K562 (cell line): ENCODE measurements around the gene GPR37L1. TPM values are rescaled to one million over a fixed set of nuclear protein-coding genes. Genes with fewer than 3 reads are reported as not detected.

Source experiments
- ATAC-seq: fragments of 200-7000 bp; cut with Tn5 transposase; 3 replicates; pipeline ENCODE4 v1.9.1; 2020; ENCODE audit warnings: moderate library complexity
- BruUV-seq: library from RNA; stranded (reverse); fragments of 400-500 nt; replicated peaks from 2 replicates; lab custom pipeline; 2021; lab: Mats Ljungman, UMichigan
- CTCF ChIA-PET: fragments of 300-600 bp; formaldehyde crosslinking; extraction: SDS; loops from one replicate; lab custom pipeline; 2021; ENCODE audit warnings: low intra/inter-chr PET ratio; lab: Yijun Ruan, JAX
- POLR2A ChIA-PET: fragments of 300-600, 350-650 bp; sonication (Branson Sonifier 250); formaldehyde crosslinking; extraction: SDS; loops from one replicate; lab custom pipeline; 2021; ENCODE audit warnings: antibody characterized with exemption, inconsistent platforms; lab: Yijun Ruan, JAX
- DNase-seq, 4 experiments: peaks; one replicate each; pipeline versions ENCODE4 v3.0.0 to v3.0.0-alpha.2; 2011 to 2018; ENCODE audit warnings: low spot score in 3 of 4, mixed read lengths in 3 of 4; ENCODE audit errors: extremely low read depth in 1 of 4
- FAIRE-seq: peaks from 2 replicates; lab custom pipeline; 2011; peaks lifted over from hg19 to GRCh38; lab: Jason Lieb, UNC
- H2AFZ ChIP-seq: 2 replicates; pipeline ENCODE4 v1.6.0; 2011; ENCODE audit warnings: low read depth, low read length, control low read depth, inconsistent platforms
- H3K27ac ChIP-seq: fragments of 200-600 bp; 3 replicates; pipeline ENCODE4 v1.8.0; 2011; ENCODE audit warnings: low read depth, mild to moderate bottlenecking, control low read depth, inconsistent platforms, low read length, moderate library complexity, mixed read lengths; ENCODE audit errors: extremely low read depth
- H3K27me3 ChIP-seq, 2 experiments: fragments of 300-600 bp in 1 of 2; 2 replicates in 1 of 2; 3 replicates in 1 of 2; pipeline versions ENCODE4 v1.6.0 to v1.8.0; 2011; ENCODE audit warnings: inconsistent platforms in 2 of 2, low read length in 2 of 2, mild to moderate bottlenecking in 1 of 2, mixed read lengths in 1 of 2, moderate library complexity in 1 of 2; ENCODE audit not compliant: control insufficient read depth in 2 of 2, insufficient read depth in 2 of 2
- H3K36me3 ChIP-seq: fragments of 300-600 bp; 3 replicates; pipeline ENCODE4 v1.8.0; 2011; ENCODE audit warnings: mild to moderate bottlenecking, low read length, inconsistent platforms; ENCODE audit not compliant: control insufficient read depth, insufficient read depth
- H3K4me1 ChIP-seq, 2 experiments: fragments of 200-600 bp in 1 of 2; replicated peaks in 1 of 2; 2 replicates in 1 of 2; 3 replicates in 1 of 2; pipeline versions ENCODE4 v1.5.1 to v1.8.0; 2011; ENCODE audit warnings: inconsistent platforms in 2 of 2, low read length in 2 of 2, mild to moderate bottlenecking in 1 of 2, mixed read lengths in 1 of 2, moderate library complexity in 1 of 2; ENCODE audit not compliant: control insufficient read depth in 2 of 2, insufficient read depth in 2 of 2
- H3K4me2 ChIP-seq: 2 replicates; pipeline ENCODE4 v1.6.1; 2011; ENCODE audit warnings: low read length, control low read depth, inconsistent platforms, mixed read lengths; ENCODE audit not compliant: insufficient read depth
- H3K4me3 ChIP-seq: fragments of 200-600 bp; sonication (generic), shearing (Covaris generic); 2 replicates; pipeline ENCODE4 v1.5.1; 2016; ENCODE audit warnings: control low read depth, inconsistent platforms
- H3K79me2 ChIP-seq: fragments of 200-600 bp; 3 replicates; pipeline ENCODE4 v1.8.0; 2011; ENCODE audit warnings: low read length, inconsistent platforms; ENCODE audit not compliant: control insufficient read depth, insufficient read depth
- H3K9ac ChIP-seq, 2 experiments: 2 replicates each; pipeline versions ENCODE4 v1.6.0 to v1.6.1; 2011; ENCODE audit warnings: low read depth in 2 of 2, low read length in 2 of 2, control low read depth in 1 of 2, inconsistent platforms in 1 of 2, mild to moderate bottlenecking in 1 of 2, mixed read lengths in 1 of 2; ENCODE audit not compliant: insufficient read depth in 1 of 2
- H3K9me1 ChIP-seq: one replicate; pipeline ENCODE4 v1.6.0; 2011; ENCODE audit warnings: inconsistent platforms, mild to moderate bottlenecking, low read length, moderate library complexity; ENCODE audit not compliant: control insufficient read depth, insufficient read depth
- H3K9me3 ChIP-seq: replicated peaks from 2 replicates; pipeline ENCODE4 v1.5.1; 2011; ENCODE audit warnings: low read depth, low read length, inconsistent platforms; ENCODE audit not compliant: control insufficient read depth, insufficient read depth
- H4K20me1 ChIP-seq: replicated peaks from 2 replicates; pipeline ENCODE4 v1.6.1; 2011; ENCODE audit warnings: low read length, inconsistent platforms, mixed read lengths; ENCODE audit not compliant: control insufficient read depth, insufficient read depth
- HMG20B ChIP-seq: fragments of 250-450 bp; sonication (Bioruptor Pico); IDR thresholded peaks from 2 replicates; pipeline ENCODE4 v1.5.0; 2021; ENCODE audit warnings: mild to moderate bottlenecking
- KAT2B ChIP-seq: IDR thresholded peaks from one replicate; pipeline ENCODE4 v1.6.1; 2012; ENCODE audit warnings: low read depth, mild to moderate bottlenecking, control low read depth, inconsistent platforms, low read length, moderate library complexity
- MYNN ChIP-seq, 2 experiments: sonication (generic); formaldehyde crosslinking in 1 of 2; IDR thresholded peaks; 2 replicates each; pipeline versions ENCODE4 v1.5.0 to v1.6.1; 2016 to 2020; ENCODE audit warnings: antibody characterized with exemption in 1 of 2, missing genetic modification reagents in 1 of 2
- NFIC ChIP-seq: fragments of 450-650 bp; IDR thresholded peaks from 2 replicates; pipeline ENCODE4 v1.6.1; 2017; ENCODE audit warnings: mild to moderate bottlenecking, inconsistent platforms
- PML ChIP-seq: IDR thresholded peaks from 2 replicates; pipeline ENCODE4 v1.6.1; 2012; ENCODE audit warnings: low read length, inconsistent platforms
- POLR2G ChIP-seq: fragments of 200-400 bp; formaldehyde crosslinking; IDR thresholded peaks from 2 replicates; pipeline ENCODE4 v1.6.1; 2017; ENCODE audit warnings: low read depth, mild to moderate bottlenecking, antibody characterized with exemption, low read length, moderate library complexity
- RBFOX2 ChIP-seq: fragments of 200-400 bp; formaldehyde crosslinking; IDR thresholded peaks from 2 replicates; pipeline ENCODE4 v1.6.1; 2017; ENCODE audit warnings: low read depth, mild to moderate bottlenecking, low read length, moderate library complexity
- RBM39 ChIP-seq: fragments of 200-400 bp; formaldehyde crosslinking; optimal IDR thresholded peaks from 2 replicates; pipeline ENCODE3; 2018; ENCODE audit warnings: low read depth, low read length
- WGBS: fragments of 100-300 bp; shearing (Covaris generic); methylation state at CpG from one replicate; pipeline ENCODE4 v1.1.6; 2016; ENCODE audit warnings: low coverage, mixed read lengths; ENCODE audit not compliant: insufficient coverage; ENCODE audit errors: missing lambda C conversion rate; 5-methylcytosine and 5-hydroxymethylcytosine counted together
- in situ Hi-C: fragments of 300-500 bp; cut with MboI; formaldehyde crosslinking; loops from 4 replicates; pipeline ENCODE4 v1.15.0; 2018; ENCODE audit warnings: inconsistent platforms, mixed read lengths
- intact Hi-C: fragments of 100-400 bp; cut with micrococcal nuclease; formaldehyde crosslinking; loops from 2 replicates; pipeline ENCODE4 v1.14.2; 2022
- polyA plus RNA-seq, 8 experiments: library from polyadenylated mRNA; depleted of rRNA in 4 of 8; stranded (reverse) in 5 of 8; unstranded in 3 of 8; fragments of >200 nt; fragmentation: Nextera tagmentation in 2 of 8; fragmentation: Illumina TruSeq in 1 of 8; extraction: Ambion mirVana in 2 of 8; extraction: Trizol in 1 of 8; gene quantifications; 2 replicates each; pipeline versions ENCODE4 v1.2.1 to v1.2.3, GENCODE V29; 2011 to 2014; ENCODE audit warnings: inconsistent platforms in 1 of 8, missing spikeins in 1 of 8
- total RNA-seq, 7 experiments: library from RNA; depleted of rRNA in 6 of 7; stranded (reverse); fragments of >200 nt in 6 of 7; fragmentation: Illumina TruSeq in 2 of 7; extraction: Trizol in 2 of 7; gene quantifications; 2 replicates each; pipeline versions ENCODE4 v1.2.1 to v1.2.3, GENCODE V29; 2011 to 2021; ENCODE audit warnings: low replicate concordance in 1 of 7
- TF ChIP-seq, protein P1 (sequence below), 2 experiments: fragments of 250-450 bp in 1 of 2; fragments of 450-650 bp in 1 of 2; sonication (Bioruptor Pico) in 1 of 2; IDR thresholded peaks; 2 replicates each; pipeline versions ENCODE4 v1.6.1 to v1.8.0; 2016 to 2021; ENCODE audit warnings: mild to moderate bottlenecking in 2 of 2, moderate library complexity in 2 of 2, missing compliant biosample characterization in 1 of 2, missing genetic modification characterization in 1 of 2
- TF ChIP-seq, protein P2 (sequence below): fragments of 250-450 bp; sonication (Bioruptor Pico); IDR thresholded peaks from 2 replicates; pipeline ENCODE4 v1.5.0; 2020; ENCODE audit warnings: mild to moderate bottlenecking

Gene GPR37L1
- total and polyA plus RNA-seq, 9 of the 15 experiments (the other 6 are each of a cell fraction or from before 2014, with no cell fraction given), result not detected

DNA sequence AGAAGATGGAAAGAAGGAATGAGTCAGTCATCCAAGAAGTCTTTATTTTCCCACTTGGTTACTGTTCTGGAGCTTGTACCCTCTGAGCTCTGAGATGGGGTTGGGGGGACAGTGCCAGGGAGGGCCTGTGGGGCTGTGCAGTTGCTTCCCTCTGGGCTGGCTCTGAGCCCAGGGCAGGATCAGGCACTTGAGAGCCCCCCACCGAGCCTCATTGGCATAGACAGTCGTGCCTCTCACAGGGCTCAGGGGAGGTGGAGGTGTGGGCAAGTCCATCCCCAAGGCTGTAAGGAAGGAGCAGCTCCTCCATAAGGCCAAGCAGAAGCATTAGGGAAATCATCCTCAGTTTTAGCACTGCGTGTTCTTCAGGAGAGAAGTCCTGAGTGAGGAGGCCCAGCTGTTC is 24.3 kb downstream of the GPR37L1 start:
- CTCF ChIA-PET, result no interaction called here

More for the DNA sequence above, 24.3 kb downstream of the GPR37L1 start:
- BruUV-seq, result no TSS peak
- H3K27ac ChIP-seq, result no peak overlapping the region
- TF ChIP-seq, protein P1, sequence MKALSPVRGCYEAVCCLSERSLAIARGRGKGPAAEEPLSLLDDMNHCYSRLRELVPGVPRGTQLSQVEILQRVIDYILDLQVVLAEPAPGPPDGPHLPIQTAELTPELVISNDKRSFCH (CRISPR knock-in tag; IDR thresholded peaks at IDR 0.05), result no peak
- TF ChIP-seq, protein P1 (tag; IDR thresholded peaks at IDR 0.05), result no peak
- TF ChIP-seq, protein P2, sequence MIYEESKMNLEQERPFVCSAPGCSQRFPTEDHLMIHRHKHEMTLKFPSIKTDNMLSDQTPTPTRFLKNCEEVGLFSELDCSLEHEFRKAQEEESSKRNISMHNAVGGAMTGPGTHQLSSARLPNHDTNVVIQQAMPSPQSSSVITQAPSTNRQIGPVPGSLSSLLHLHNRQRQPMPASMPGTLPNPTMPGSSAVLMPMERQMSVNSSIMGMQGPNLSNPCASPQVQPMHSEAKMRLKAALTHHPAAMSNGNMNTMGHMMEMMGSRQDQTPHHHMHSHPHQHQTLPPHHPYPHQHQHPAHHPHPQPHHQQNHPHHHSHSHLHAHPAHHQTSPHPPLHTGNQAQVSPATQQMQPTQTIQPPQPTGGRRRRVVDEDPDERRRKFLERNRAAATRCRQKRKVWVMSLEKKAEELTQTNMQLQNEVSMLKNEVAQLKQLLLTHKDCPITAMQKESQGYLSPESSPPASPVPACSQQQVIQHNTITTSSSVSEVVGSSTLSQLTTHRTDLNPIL (CRISPR knock-in tag), result no peak
- no peak for TF ChIP-seq RBM39
- TF ChIP-seq PML, result 0 out of 2 replicates have a peak, but pooled peaks have one; percentile 32
- TF ChIP-seq HMG20B (CRISPR knock-in tag), result no peak
- TF ChIP-seq RBFOX2, result peak; percentile 36; the same call in 1 of the 2 replicates
- 0 out of 2 replicates have a peak, but pooled peaks have one; percentile 2 for TF ChIP-seq MYNN (IDR thresholded peaks at IDR 0.05)
- no peak for TF ChIP-seq MYNN (CRISPR knock-in tag; IDR thresholded peaks at IDR 0.05)
- TF ChIP-seq NFIC, result 0 out of 2 replicates have a peak, but pooled peaks have one; percentile 13
- no peak for TF ChIP-seq KAT2B
- peak; percentile 60 for TF ChIP-seq POLR2G
- TF ChIP-seq, all 486 proteins: peak for 5
- intact Hi-C loops, result no loop called here
- no peak overlapping the region for H3K4me2 ChIP-seq
- no peaks in the 10 kb centered on the region for H3K9me3 ChIP-seq
- no peaks in the 10 kb centered on the region for H3K27me3 ChIP-seq
- WGBS, result 62% methylated on average over 3 of the region's 3 CpGs
- H3K4me1 ChIP-seq, result peaks cover 32 to 37% of the 10 kb centered on the region in 2 experiments; a peak in 4 of 5 replicates
- peak overlapping the region in 1 of 2 experiments; percentile 19; a peak in 1 of 4 replicates for H3K9ac ChIP-seq
- DNase-seq (no peak), FAIRE-seq (no peak), ATAC-seq (no peak)
- in situ Hi-C loops, result no loop called here
- H3K36me3 ChIP-seq, result peaks cover 52% of the 10 kb centered on the region
- H2AFZ ChIP-seq, result no peak overlapping the region
- peaks cover 7% of the 10 kb centered on the region for H4K20me1 ChIP-seq
- no peak overlapping the region for H3K4me3 ChIP-seq
- POLR2A ChIA-PET, result interaction anchor here (0.6 to 8.9 kb wide), 6 partner anchors 9 to 917 kb away, joined by 3 to 49 read pairs (median 10); partner anchors contain the start of gene PTPN7
- H3K79me2 ChIP-seq, result peaks cover 25% of the 10 kb centered on the region
- H3K9me1 ChIP-seq, result peaks cover 4% of the 10 kb centered on the region
